NCI-H2029 treated with DMSO at 0.1 percent for 48 hours (cell line): ENCODE results near the gene OR6C1.
"Not testable (repeated sequence)": the region's sequence is repeated elsewhere in the genome, so short reads cannot be mapped to it uniquely, and the experiment has no call there.

Experiments
- DNase-seq: peaks from one replicate; lab custom pipeline; 2025; lab: John Stamatoyannopoulos, UW

OR6C1 gene

GRCh38 chr12:55314043-55314442, at the start of gene OR6C1:
TSS of gene OR6C1 (plus strand) at chr12:55314343. CDS start at chr12:55320600, 6,257 bp downstream.
- no peak for DNase-seq

DNA sequence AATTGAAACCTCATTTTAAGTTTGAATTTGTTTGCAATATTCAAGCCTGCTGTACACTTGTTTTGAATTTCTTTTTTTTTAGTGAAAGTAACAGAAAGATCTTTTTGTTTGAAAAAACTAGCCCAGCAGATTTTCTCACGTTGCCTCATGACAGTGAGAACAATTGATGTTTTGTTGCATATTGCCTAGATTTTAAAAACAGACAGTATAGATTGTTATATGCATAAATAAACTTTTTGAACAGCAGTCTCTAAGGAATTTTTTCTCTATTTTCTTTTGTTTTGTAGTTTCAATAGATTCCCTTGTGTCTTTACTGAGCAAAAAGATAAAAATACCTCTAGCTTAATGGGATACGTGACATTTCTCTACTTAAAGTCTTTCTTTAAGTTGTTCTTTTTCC, 33.2 kb upstream of the OR6C1 start:
- DNase-seq: no peak

- no peak for DNase-seq
Measured at GRCh38 chr12:55289999-55290398, 24.1 kb upstream of the OR6C1 start.

DNA sequence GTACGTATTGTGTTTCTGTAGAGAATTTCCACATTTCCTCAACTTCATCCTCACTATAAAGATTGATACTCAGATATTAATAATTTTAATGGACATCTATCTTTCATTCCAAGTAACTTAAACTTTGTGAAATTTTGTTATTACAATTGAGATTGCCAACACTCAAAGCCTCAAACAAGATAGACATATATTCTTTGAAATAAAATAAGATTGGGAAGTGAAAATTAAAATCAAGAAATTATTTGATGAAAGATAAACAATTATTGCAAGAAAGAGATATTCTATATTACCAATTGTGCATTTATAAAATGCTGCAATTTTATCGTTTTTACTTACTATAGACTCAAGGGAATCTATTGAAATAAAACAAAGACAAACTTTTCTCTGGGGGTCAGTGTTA, 17.7 kb upstream of the OR6C1 start, which contains the start of gene OR6C6:
OR6C6 (minus strand) TSS at position 101 of the 400 bp plus-strand sequence. CDS start 1,337 bp downstream, outside the sequence.
- DNase-seq: no peak

DNA sequence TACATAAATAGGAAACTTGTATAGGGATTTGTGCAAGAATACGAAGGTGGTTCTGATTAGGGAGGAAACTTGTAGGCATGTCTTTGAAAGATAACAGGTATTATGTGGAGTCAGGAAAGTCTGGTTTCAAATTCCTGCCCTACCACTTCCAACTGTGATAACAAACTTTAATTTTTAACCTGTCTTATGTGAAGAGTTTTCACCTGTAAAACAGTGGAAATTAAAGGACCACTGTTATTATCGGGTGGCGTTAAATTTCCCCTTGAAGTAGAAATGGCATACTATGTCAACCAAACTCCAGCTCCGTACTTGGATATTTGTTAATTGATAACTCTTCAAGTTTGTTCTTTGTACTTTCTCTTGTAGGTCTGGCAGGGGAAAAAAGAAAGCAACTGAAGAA, 6.1 kb downstream of the OR6C1 start:
- no peak for DNase-seq

GRCh38 chr12:55325801-55326200, 11.7 kb downstream of the OR6C1 start:
- DNase-seq: not testable (repeated sequence)

GRCh38 chr12:55330446-55330845, 16.3 kb downstream of the OR6C1 start, which contains the start of gene OR6C3:
TSS of gene OR6C3 (plus strand) at chr12:55330746. CDS start at chr12:55331701, 955 bp downstream.
- DNase-seq: no peak

DNA sequence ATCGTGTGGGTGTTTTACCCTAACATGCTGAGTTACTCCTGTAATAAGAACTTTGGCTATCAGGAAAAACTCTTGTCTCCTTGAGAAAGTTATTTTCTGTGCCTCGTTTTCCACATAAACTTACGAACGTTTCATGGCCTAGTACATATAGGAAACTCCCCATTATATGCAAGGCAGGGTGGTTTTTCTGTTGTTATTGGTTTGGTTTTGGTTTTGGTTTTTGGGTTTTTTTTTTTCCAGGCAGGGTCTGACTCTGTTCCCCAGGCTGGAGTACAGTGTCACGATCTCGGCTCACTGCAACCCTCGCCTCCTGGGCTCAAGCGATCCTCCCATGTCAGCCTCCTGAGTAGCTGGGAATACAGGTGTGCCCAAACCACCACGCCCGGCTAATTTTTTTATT, 21.9 kb downstream of the OR6C1 start:
- DNase-seq: no peak

- not testable (repeated sequence) for DNase-seq
Measured at GRCh38 chr12:55355338-55355737, 41.2 kb downstream of the OR6C1 start.

GRCh38 chr12:55362675-55363074, 48.5 kb downstream of the OR6C1 start, which contains the start of gene OR6C75:
TSS of gene OR6C75 (plus strand) at chr12:55362975. CDS start at chr12:55365111, 2,136 bp downstream.
- DNase-seq: no peak

DNA sequence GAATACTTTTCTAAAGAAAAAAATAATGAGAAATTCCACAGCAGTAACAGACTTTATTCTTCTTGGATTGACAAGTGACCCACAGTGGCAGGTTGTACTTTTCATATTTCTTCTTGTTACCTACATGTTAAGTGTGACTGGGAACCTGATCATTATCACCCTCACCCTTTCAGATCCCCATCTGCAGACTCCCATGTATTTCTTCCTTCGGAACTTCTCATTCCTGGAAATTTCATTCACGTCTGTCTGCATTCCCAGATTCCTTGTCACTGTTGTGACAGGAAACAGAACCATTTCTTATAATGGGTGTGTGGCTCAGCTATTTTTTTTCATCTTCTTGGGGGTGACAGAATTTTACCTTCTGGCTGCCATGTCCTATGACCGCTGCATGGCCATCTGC, 50.9 kb downstream of the OR6C1 start:
- DNase-seq: no peak
